Measurements from ENCODE around the gene VWF.

GRCh38 chr12:6034596-6034995, 89.9 kb downstream of the VWF start:
- TF ChIP-seq, protein P1, sequence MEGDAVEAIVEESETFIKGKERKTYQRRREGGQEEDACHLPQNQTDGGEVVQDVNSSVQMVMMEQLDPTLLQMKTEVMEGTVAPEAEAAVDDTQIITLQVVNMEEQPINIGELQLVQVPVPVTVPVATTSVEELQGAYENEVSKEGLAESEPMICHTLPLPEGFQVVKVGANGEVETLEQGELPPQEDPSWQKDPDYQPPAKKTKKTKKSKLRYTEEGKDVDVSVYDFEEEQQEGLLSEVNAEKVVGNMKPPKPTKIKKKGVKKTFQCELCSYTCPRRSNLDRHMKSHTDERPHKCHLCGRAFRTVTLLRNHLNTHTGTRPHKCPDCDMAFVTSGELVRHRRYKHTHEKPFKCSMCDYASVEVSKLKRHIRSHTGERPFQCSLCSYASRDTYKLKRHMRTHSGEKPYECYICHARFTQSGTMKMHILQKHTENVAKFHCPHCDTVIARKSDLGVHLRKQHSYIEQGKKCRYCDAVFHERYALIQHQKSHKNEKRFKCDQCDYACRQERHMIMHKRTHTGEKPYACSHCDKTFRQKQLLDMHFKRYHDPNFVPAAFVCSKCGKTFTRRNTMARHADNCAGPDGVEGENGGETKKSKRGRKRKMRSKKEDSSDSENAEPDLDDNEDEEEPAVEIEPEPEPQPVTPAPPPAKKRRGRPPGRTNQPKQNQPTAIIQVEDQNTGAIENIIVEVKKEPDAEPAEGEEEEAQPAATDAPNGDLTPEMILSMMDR (conservative IDR thresholded peaks at IDR 0.05; ENCODE audit: low read depth, low read length), result no peak
- TF ChIP-seq EZH2 (IDR thresholded peaks at IDR 0.05; ENCODE audit: low read length, unreplicated experiment) (no peak), EZH2phosphoT487 (IDR thresholded peaks at IDR 0.05; ENCODE audit: borderline replicate concordance, low read length) (no peak)

Measured in PC-3 (cell line).